ENCODE results near the gene GAR1. TPM values are rescaled to one million over a fixed set of nuclear protein-coding genes. Genes with fewer than 3 reads are reported as not detected.

Gene GAR1
- total and polyA plus RNA-seq, 3 donors from 2014 or later: 14.5 to 28.5 (median 17.8) TPM

DNA sequence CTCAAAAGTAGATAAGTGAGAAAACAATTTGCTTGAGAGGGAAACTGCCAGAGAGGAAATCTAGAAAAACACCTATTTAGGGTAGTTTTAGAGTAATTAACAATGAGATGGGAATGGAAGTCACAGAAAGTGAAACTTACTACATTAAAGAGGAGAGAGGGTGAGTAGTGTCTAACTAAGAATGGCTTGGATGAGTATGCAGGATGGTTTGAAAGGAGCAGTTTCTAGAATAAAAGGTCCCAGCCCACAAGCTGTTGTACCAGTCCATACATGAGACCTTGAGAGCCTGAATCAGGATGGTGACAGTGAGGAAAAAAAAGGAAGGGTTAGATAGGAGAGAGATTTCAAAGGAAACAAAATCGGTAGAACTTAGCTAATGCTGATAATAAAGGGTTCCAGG lies 1.3 kb downstream of the GAR1 start:
- TF ChIP-seq CTCF (IDR thresholded peaks at IDR 0.05) (no peak), POLR2A (IDR thresholded peaks at IDR 0.05) (no peak)
- DNase-seq: no peak
- Histone ChIP-seq H3K27ac (no peak overlapping the region), H3K9me3 (no peaks in the 10 kb centered on the region), H3K4me1 (peaks cover 8% of the 10 kb centered on the region), H3K27me3 (no peaks in the 10 kb centered on the region), H3K36me3 (ENCODE audit: low read depth, missing control alignments) (no peaks in the 10 kb centered on the region), H3K4me3 (no peak overlapping the region)
- intact Hi-C loops (cut with DNase I; ENCODE audit: low total_unique reads): loop anchor here (10.0 kb wide), 1 partner anchor 122 kb away; no protein-coding TSS in a partner anchor
- 29 to 45% methylated on average over 1 of the region's 1 CpG for WGBS, 2 donors

DNA sequence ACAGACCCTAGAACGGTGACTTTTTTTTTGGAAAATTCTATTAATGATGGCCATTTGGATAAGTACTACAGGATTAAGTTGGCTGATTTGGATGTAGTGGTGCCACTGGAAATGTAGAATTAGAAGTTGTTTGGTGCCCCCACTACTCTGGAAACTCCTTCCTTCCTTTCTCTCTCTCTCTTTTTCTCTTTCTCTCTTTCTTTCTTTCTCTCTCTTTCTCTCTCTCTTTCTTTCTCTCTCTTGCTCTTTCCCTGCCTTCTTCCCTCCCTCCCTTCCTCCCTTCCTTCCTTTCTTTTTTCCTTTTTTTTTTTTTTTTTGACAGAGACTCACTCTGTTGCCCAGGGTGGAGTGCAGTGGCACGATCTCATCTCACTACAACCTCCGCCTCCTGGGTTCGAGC lies 2.7 kb downstream of the GAR1 start:
- TF ChIP-seq CTCF (IDR thresholded peaks at IDR 0.05) (no peak), POLR2A (IDR thresholded peaks at IDR 0.05) (no peak)
- H3K27ac ChIP-seq: no peak overlapping the region
- WGBS, 2 donors: 92 to 94% methylated on average over 4 of the region's 4 CpGs
- H3K27me3 ChIP-seq: no peaks in the 10 kb centered on the region
- no peaks in the 10 kb centered on the region for H3K36me3 ChIP-seq (ENCODE audit: low read depth, missing control alignments)
- H3K4me3 ChIP-seq: no peak overlapping the region
- H3K4me1 ChIP-seq: peaks cover 8% of the 10 kb centered on the region
- no peak for DNase-seq
- H3K9me3 ChIP-seq: no peaks in the 10 kb centered on the region
- intact Hi-C loops (cut with DNase I; ENCODE audit: low total_unique reads): loop anchor here (10.0 kb wide), 1 partner anchor 123 kb away; no protein-coding TSS in a partner anchor

DNA sequence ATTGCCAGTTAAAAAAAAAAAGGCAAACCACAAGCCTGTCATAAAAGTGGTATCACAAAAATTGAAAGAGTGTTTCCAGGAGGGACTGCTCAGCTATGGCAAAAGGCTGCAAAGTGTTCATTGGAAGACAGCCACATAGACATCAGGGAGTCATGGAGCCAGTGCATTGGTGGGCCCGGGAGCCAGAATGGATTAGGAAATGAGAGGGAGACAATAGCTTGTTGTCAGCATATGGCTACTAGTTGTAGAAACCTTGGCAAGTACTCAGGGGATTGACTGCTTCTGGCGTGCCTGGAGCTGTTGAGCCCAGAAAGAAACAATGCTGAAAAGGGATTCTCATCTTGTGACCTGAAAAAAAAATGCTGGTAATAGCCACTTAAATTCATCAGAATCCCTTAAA lies 5.0 kb downstream of the GAR1 start:
- peaks cover 8% of the 10 kb centered on the region for H3K4me1 ChIP-seq
- 58 to 65% methylated on average over 2 of the region's 2 CpGs for WGBS, 2 donors
- H3K9me3 ChIP-seq: no peaks in the 10 kb centered on the region
- H3K4me3 ChIP-seq: no peak overlapping the region
- peak overlapping the region in 1 of 2 donors; percentile 26 for H3K27ac ChIP-seq
- TF ChIP-seq CTCF (IDR thresholded peaks at IDR 0.05): no peak
- no peak for TF ChIP-seq POLR2A (IDR thresholded peaks at IDR 0.05)
- H3K36me3 ChIP-seq (ENCODE audit: low read depth, missing control alignments): no peaks in the 10 kb centered on the region
- peak; percentile 66 for DNase-seq
- no peaks in the 10 kb centered on the region for H3K27me3 ChIP-seq
- intact Hi-C loops (cut with DNase I; ENCODE audit: low total_unique reads): loop anchor here (10.0 kb wide), 1 partner anchor 396 kb away; no protein-coding TSS in a partner anchor

GRCh38 chr4:109821185-109821584 lies 5.6 kb downstream of the GAR1 start:
- no peaks in the 10 kb centered on the region for H3K36me3 ChIP-seq (ENCODE audit: low read depth, missing control alignments)
- 65 to 72% methylated on average over 2 of the region's 2 CpGs for WGBS, 2 donors
- H3K4me3 ChIP-seq: no peak overlapping the region
- H3K9me3 ChIP-seq: no peaks in the 10 kb centered on the region
- no peaks in the 10 kb centered on the region for H3K27me3 ChIP-seq
- TF ChIP-seq CTCF (IDR thresholded peaks at IDR 0.05): no peak
- no peak for TF ChIP-seq POLR2A (IDR thresholded peaks at IDR 0.05)
- H3K4me1 ChIP-seq: peaks cover 8% of the 10 kb centered on the region
- peak overlapping the region in 1 of 2 donors; percentile 26 for H3K27ac ChIP-seq
- no peak for DNase-seq
- intact Hi-C loops (cut with DNase I; ENCODE audit: low total_unique reads): loop anchor here (10.0 kb wide), 1 partner anchor 396 kb away; no protein-coding TSS in a partner anchor

- Histone ChIP-seq H3K4me3 (no peak overlapping the region), H3K4me1 (no peaks in the 10 kb centered on the region), H3K27ac (no peak overlapping the region), H3K36me3 (ENCODE audit: low read depth, missing control alignments) (no peaks in the 10 kb centered on the region), H3K9me3 (no peaks in the 10 kb centered on the region), H3K27me3 (no peaks in the 10 kb centered on the region)
- TF ChIP-seq POLR2A (IDR thresholded peaks at IDR 0.05): no peak
- TF ChIP-seq CTCF (IDR thresholded peaks at IDR 0.05): peak in 1 of 3 experiments; percentile 59
- intact Hi-C loops (cut with DNase I; ENCODE audit: low total_unique reads): loop anchor here (10.0 kb wide), 1 partner anchor 402 kb away; no protein-coding TSS in a partner anchor
- no peak for DNase-seq
Measured at GRCh38 chr4:109826719-109827118, 11.2 kb downstream of the GAR1 start.

Measured in testis (tissue), 3 donors.